MM.1S (cell line): Measurements from ENCODE around the gene SPINT4.
"Not testable (repeated sequence)": the region's sequence is repeated elsewhere in the genome, so short reads cannot be mapped to it uniquely, and the experiment has no call there.

ENCODE experiments used
- CTCF ChIP-seq: fragments of 300-600 bp; sonication (generic); IDR thresholded peaks from 2 replicates; pipeline ENCODE4 v1.5.1; 2016; ENCODE audit warnings: antibody characterized with exemption, low read length, mixed read lengths
- EZH2 ChIP-seq: fragments of 300-600 bp; sonication (generic); optimal IDR thresholded peaks from 2 replicates; pipeline ENCODE3; 2017; ENCODE audit warnings: low read depth, mild to moderate bottlenecking, antibody characterized with exemption, low read length, mixed read lengths

- not testable (repeated sequence) for TF ChIP-seq EZH2, CTCF
Observed at GRCh38 chr20:45693346-45693745, 28.8 kb upstream of the SPINT4 start.
